COLO668 (cell line): ENCODE measurements around the gene PCGF6.
A peak's percentile ranks its signal among the peaks of the same experiment; 100 is the strongest.

Experiments
- DNase-seq: peaks from one replicate; lab custom pipeline; 2025; ENCODE audit not compliant: unreplicated experiment; lab: John Stamatoyannopoulos, UW

Gene PCGF6

GRCh38 chr10:103327906-103328305, 23.0 kb downstream of the PCGF6 start:
- DNase-seq, result no peak

GRCh38 chr10:103316087-103316486, 34.9 kb downstream of the PCGF6 start:
- no peak for DNase-seq

GRCh38 chr10:103310197-103310596, 40.7 kb downstream of the PCGF6 start:
- DNase-seq, result no peak

- no peak for DNase-seq
Observed at GRCh38 chr10:103307594-103307993, 43.3 kb downstream of the PCGF6 start.

DNA sequence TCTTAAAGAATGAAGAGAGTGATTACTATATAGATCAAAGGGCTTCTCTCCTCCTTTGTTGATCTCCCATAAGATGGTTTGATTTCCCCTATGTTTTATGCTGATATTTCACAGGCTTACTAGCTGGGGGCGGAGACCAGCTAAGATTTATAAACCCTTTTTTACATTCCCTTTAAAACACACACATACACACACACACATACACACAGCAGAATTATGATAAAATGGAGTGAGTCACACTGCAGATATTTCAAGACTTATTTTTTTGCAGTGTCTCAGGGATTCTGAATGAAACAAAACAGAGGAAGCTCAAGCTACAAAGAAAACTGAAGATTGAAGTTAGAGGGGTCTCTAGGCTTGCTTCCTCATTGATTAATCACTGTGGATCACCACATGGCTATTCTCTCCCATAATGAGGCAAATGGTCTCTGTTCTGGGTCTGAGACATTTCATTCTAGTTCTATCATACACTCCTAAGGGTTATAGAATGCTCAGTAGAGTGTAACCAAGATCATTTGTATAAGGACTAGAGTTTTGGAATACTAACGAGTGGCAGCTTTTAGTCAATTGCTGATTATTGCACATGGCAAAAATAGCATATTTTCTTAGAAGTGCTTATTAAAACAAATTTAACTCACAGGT, 55.4 kb downstream of the PCGF6 start:
- DNase-seq, result no peak

GRCh38 chr10:103291588-103291987, 59.4 kb downstream of the PCGF6 start:
- DNase-seq, result no peak

- no peak for DNase-seq
Observed at GRCh38 chr10:103287992-103288391, 62.9 kb downstream of the PCGF6 start.

DNA sequence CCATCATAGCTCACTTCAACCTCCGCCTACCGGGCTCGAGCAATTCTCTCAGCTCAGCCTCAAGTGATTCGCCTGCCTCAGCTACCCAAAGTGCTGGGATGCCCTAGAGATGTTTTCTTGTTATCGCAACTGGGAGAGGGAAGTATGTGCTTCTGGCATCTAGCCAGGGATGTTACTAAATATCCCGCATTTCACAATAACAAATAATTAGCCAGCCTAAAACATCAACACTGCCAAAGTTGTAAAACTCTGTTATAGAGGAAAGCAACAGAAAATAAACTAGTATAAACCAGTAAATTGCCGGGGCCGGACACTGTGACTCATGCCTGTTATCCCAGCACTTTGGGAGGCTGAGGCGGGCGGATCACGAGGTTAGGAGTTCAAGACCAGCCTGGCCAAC, 66.8 kb downstream of the PCGF6 start:
- DNase-seq, result no peak

GRCh38 chr10:103282961-103283360, 68.0 kb downstream of the PCGF6 start:
- no peak for DNase-seq

- DNase-seq, result peak; percentile 78
Observed at GRCh38 chr10:103281753-103282152, 69.2 kb downstream of the PCGF6 start.

GRCh38 chr10:103280506-103280905, 70.4 kb downstream of the PCGF6 start:
- no peak for DNase-seq

GRCh38 chr10:103280031-103280430, 70.9 kb downstream of the PCGF6 start:
- no peak for DNase-seq

DNA sequence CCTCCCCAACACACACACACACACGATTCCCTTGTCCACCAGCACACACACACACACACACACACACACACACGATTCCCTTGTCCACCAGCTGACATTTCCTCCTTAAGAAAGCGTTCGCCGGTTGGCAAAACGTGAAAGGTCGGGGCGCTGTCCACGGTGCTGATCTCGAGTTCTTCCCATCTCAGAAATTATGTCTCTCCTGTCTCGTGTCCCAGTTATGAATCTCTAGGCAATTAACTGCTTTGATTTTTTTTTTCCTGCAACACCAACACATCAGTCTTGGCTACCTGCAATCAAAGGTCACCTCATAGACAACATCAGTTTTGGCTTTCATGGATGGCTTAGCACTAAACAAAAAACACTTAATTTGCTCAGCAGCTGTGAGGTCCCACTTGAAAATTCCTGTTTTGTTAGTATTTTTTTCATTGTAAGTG, 72.1 kb downstream of the PCGF6 start:
- DNase-seq, result peak; percentile 3

DNA sequence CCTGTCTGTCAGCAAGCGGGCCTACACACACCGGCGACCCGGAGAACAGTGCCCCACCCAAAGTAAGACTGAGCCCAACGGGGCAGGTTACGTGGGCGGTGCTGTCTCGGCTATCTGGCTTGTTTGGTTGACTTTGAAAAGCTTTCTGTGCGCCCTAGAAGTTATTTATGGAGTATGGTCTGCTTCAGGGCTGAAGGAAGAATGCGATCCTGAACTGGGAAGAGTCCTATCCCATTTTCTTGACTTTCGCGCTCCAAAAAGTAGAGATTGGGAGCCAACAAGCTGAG, 72.5 kb downstream of the PCGF6 start:
- peak; percentile 8 for DNase-seq

DNA sequence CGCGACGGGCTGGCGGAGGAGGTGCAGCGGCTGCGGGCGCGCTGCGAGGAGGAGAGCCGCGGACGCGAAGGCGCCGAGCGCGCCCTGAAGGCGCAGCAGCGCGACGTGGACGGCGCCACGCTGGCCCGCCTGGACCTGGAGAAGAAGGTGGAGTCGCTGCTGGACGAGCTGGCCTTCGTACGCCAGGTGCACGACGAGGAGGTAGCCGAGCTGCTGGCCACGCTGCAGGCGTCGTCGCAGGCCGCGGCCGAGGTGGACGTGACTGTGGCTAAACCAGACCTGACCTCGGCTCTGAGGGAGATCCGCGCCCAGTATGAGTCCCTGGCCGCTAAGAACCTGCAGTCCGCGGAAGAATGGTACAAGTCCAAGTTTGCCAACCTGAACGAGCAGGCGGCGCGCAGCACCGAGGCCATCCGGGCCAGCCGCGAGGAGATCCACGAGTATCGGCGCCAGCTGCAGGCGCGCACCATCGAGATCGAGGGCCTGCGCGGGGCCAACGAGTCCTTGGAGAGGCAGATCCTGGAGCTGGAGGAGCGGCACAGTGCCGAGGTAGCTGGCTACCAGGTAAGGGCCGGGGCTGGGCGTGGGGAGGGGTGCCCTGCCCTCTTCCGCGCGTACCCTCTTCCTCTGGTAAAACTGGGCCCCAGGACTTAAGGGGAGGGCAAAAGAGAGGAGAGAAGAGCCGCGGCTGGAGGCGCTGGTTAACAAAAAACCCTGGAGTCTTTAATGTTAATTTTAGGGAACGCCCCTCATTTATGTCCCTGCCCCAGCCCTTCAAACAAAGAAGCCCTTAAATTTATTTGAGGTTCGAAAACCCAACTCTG, 73.0 kb downstream of the PCGF6 start:
- DNase-seq, result peak; percentile 46

- peak; percentile 86 for DNase-seq
Observed at GRCh38 chr10:103276896-103277712, 73.8 kb downstream of the PCGF6 start, which contains the start of gene INA. INA (plus strand) TSS chr10:103277138; CDS start chr10:103277212, 74 bp downstream.

DNA sequence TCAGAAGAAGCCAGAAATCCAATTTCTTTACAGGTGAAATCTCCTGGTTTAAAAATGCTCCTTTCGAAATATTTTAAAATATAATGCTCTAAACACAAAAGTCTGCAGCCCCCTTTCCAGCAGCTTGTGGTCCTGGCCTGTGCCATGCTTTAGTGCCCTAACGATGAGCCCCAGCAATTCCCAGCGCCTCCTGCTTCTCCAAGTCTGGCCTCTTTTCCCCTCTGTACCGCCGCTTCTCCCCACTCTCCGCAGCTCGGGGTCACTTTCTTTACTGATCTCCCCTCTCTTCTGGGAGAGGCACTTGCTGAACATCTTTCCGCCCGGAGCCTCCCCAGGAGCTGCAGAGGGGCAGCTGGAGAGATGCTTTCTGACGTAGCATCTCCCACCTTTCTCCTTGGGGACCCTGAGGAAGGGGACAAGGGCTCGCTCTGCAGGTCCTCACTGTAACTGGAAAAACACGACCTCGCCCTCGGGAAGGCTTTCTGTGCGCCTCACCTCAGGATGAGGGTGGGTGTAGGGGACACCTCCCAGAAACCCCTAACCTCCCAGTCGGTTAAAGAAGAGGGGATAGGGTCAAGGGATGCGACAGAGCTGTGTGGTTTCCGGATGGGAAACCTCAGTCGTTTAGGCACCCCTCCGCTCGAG, 74.6 kb downstream of the PCGF6 start:
- no peak for DNase-seq

DNA sequence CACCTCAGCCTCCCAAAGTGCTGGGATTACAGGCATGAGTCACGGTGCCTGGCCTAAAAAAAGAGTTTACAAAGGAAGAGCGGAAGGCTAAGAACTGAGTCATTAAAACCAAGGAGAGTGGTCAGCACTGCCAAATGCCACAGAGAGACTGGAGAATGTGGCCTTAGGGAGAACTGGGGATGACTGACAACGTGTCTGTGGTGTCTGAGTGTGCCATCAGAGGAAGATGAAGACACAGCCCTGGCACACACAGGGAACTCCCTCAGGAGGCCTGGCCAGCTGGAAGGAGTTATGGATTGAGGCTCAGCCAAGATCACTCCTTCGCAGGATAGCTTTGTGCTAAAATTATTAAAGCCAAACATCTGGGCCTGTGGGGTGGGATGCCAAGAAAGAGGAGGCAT, 77.9 kb downstream of the PCGF6 start:
- DNase-seq, result no peak

- DNase-seq, result no peak
Observed at GRCh38 chr10:103265717-103266329, 85.1 kb downstream of the PCGF6 start.

GRCh38 chr10:103262229-103262628, 88.7 kb downstream of the PCGF6 start:
- DNase-seq, result no peak

- DNase-seq, result no peak
Observed at GRCh38 chr10:103259989-103260388, 91.0 kb downstream of the PCGF6 start.
